ENCODE results near the gene GPS2. TPM values are rescaled to one million over a fixed set of nuclear protein-coding genes. Genes with fewer than 3 reads are reported as not detected.

Gene GPS2
- total RNA-seq, 1 experiment from 2014 or later, result 116 TPM

DNA sequence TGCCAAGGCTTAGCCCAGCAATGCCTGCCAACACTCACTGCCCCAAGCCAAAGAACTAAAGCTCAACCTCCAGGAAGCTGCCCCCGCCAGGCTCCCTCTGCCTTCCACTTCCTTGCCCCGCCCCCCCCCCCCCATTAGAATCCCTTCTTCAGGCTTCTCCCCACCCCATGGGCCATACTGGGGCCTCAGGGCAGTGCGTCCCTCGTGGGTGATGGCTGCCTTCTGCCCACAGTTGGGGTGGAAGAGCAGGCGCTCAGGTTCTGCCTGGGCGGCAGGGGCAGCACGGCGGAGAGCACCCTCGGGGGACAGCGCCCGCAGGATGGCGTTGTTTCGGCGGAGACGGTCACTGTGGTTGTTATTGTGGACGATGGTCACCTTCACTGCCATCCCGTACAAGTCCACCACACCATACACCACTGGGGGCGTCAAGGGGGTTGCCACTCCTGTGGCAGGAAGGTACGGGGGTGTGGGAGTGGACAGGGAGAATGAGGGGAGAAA, 9.9 kb upstream of the GPS2 start:
- H3K27me3 ChIP-seq (replicated peaks; ENCODE audit: insufficient read depth, low read depth, low read length, poor library complexity), result no peaks in the 10 kb centered on the region
- no peak for TF ChIP-seq EZH2 (IDR thresholded peaks at IDR 0.05; ENCODE audit: borderline replicate concordance, low read depth, low read length, poor library complexity, severe bottlenecking)
- TF ChIP-seq, protein P1, sequence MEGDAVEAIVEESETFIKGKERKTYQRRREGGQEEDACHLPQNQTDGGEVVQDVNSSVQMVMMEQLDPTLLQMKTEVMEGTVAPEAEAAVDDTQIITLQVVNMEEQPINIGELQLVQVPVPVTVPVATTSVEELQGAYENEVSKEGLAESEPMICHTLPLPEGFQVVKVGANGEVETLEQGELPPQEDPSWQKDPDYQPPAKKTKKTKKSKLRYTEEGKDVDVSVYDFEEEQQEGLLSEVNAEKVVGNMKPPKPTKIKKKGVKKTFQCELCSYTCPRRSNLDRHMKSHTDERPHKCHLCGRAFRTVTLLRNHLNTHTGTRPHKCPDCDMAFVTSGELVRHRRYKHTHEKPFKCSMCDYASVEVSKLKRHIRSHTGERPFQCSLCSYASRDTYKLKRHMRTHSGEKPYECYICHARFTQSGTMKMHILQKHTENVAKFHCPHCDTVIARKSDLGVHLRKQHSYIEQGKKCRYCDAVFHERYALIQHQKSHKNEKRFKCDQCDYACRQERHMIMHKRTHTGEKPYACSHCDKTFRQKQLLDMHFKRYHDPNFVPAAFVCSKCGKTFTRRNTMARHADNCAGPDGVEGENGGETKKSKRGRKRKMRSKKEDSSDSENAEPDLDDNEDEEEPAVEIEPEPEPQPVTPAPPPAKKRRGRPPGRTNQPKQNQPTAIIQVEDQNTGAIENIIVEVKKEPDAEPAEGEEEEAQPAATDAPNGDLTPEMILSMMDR (conservative IDR thresholded peaks at IDR 0.05; ENCODE audit: low read depth, low read length), result no peak
- ChIA-PET CTCF (no interaction called here), POLR2A (ENCODE audit: low non-redundant PET) (no interaction called here)
- no peak for DNase-seq (ENCODE audit: low spot score)
- no TSS peak for BruUV-seq (replicated peaks)
- peaks cover 52% of the 10 kb centered on the region for H3K36me3 ChIP-seq (ENCODE audit: insufficient read depth, low read length, poor library complexity, severe bottlenecking)
- no peak overlapping the region for H3K4me3 ChIP-seq (ENCODE audit: low read depth, low read length, poor library complexity, severe bottlenecking)
- intact Hi-C loops (cut with micrococcal nuclease; ENCODE audit: unreplicated experiment), result no loop called here
- H3K9me3 ChIP-seq (ENCODE audit: low read depth, low read length, poor library complexity, severe bottlenecking), result no peaks in the 10 kb centered on the region
- no peak overlapping the region for H3K27ac ChIP-seq (ENCODE audit: low read depth, low read length, poor library complexity, severe bottlenecking)
- H3K4me1 ChIP-seq (ENCODE audit: insufficient read depth, low read length, poor library complexity, severe bottlenecking), result peaks cover 13% of the 10 kb centered on the region

GRCh38 chr17:7324438-7324779, 9.2 kb upstream of the GPS2 start:
- Histone ChIP-seq H3K4me1 (ENCODE audit: insufficient read depth, low read length, poor library complexity, severe bottlenecking) (peaks cover 13% of the 10 kb centered on the region), H3K9me3 (ENCODE audit: low read depth, low read length, poor library complexity, severe bottlenecking) (no peaks in the 10 kb centered on the region), H3K4me3 (ENCODE audit: low read depth, low read length, poor library complexity, severe bottlenecking) (no peak overlapping the region), H3K27me3 (replicated peaks; ENCODE audit: insufficient read depth, low read depth, low read length, poor library complexity) (no peaks in the 10 kb centered on the region), H3K27ac (ENCODE audit: low read depth, low read length, poor library complexity, severe bottlenecking) (no peak overlapping the region), H3K36me3 (ENCODE audit: insufficient read depth, low read length, poor library complexity, severe bottlenecking) (peaks cover 52% of the 10 kb centered on the region)
- intact Hi-C loops (cut with micrococcal nuclease; ENCODE audit: unreplicated experiment), result no loop called here
- ChIA-PET POLR2A (ENCODE audit: low non-redundant PET) (no interaction called here), CTCF (no interaction called here)
- no peak for TF ChIP-seq EZH2 (IDR thresholded peaks at IDR 0.05; ENCODE audit: borderline replicate concordance, low read depth, low read length, poor library complexity, severe bottlenecking)
- TF ChIP-seq, protein P1 (conservative IDR thresholded peaks at IDR 0.05; ENCODE audit: low read depth, low read length), result no peak
- DNase-seq (ENCODE audit: low spot score), result no peak
- BruUV-seq (replicated peaks), result no TSS peak

- intact Hi-C loops (cut with micrococcal nuclease; ENCODE audit: unreplicated experiment), result no loop called here
- Histone ChIP-seq H3K9me3 (ENCODE audit: low read depth, low read length, poor library complexity, severe bottlenecking) (no peaks in the 10 kb centered on the region), H3K27ac (ENCODE audit: low read depth, low read length, poor library complexity, severe bottlenecking) (no peak overlapping the region), H3K36me3 (ENCODE audit: insufficient read depth, low read length, poor library complexity, severe bottlenecking) (peaks cover 55% of the 10 kb centered on the region), H3K4me1 (ENCODE audit: insufficient read depth, low read length, poor library complexity, severe bottlenecking) (peaks cover 13% of the 10 kb centered on the region), H3K4me3 (ENCODE audit: low read depth, low read length, poor library complexity, severe bottlenecking) (no peak overlapping the region), H3K27me3 (replicated peaks; ENCODE audit: insufficient read depth, low read depth, low read length, poor library complexity) (no peaks in the 10 kb centered on the region)
- ChIA-PET POLR2A (ENCODE audit: low non-redundant PET) (no interaction called here), CTCF (no interaction called here)
- DNase-seq (ENCODE audit: low spot score), result peak; percentile 62
- TF ChIP-seq, protein P1 (conservative IDR thresholded peaks at IDR 0.05; ENCODE audit: low read depth, low read length), result peak; percentile 95
- TF ChIP-seq EZH2 (IDR thresholded peaks at IDR 0.05; ENCODE audit: borderline replicate concordance, low read depth, low read length, poor library complexity, severe bottlenecking), result no peak
- no TSS peak for BruUV-seq (replicated peaks)
These were observed 8.7 kb upstream of the GPS2 start for GRCh38 chr17:7323731-7324437.

Measured in A673 (cell line).